GM21447 (cell line): ENCODE measurements around the gene CCDC81.
"Not testable (repeated sequence)": the region's sequence is repeated elsewhere in the genome, so short reads cannot be mapped to it uniquely, and the experiment has no call there.

Experiments used
- ATAC-seq: cut with Tn5 transposase; IDR thresholded peaks from one replicate; pipeline ENCODE4 v1.9.1; 2021; ENCODE audit not compliant: unreplicated experiment

The CCDC81 gene

DNA sequence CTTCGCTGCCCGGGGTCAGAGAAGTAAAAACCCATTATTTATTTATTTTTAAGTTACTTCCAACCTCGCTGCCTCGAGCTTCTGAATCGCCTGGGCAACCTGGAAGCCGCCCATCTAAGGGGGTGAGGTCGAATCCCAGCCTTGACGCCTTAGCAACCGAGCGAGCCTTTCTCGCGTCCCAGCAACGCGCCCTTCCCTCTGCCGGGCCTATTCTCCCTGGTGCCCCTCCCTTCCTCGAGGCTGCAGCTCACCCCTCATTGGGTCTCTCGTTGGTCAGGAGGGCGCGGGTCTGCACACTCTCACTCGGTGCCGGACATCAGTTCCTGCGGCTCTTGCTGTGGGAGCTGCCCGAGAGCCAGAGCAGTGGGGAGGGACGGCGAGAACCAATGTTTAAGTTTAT is at the start of gene CCDC81:
Gene CCDC81 (plus strand): TSS at position 302 of the 400 bp plus-strand sequence. CDS start 277 bp downstream, outside the sequence.
- ATAC-seq, result no peak

DNA sequence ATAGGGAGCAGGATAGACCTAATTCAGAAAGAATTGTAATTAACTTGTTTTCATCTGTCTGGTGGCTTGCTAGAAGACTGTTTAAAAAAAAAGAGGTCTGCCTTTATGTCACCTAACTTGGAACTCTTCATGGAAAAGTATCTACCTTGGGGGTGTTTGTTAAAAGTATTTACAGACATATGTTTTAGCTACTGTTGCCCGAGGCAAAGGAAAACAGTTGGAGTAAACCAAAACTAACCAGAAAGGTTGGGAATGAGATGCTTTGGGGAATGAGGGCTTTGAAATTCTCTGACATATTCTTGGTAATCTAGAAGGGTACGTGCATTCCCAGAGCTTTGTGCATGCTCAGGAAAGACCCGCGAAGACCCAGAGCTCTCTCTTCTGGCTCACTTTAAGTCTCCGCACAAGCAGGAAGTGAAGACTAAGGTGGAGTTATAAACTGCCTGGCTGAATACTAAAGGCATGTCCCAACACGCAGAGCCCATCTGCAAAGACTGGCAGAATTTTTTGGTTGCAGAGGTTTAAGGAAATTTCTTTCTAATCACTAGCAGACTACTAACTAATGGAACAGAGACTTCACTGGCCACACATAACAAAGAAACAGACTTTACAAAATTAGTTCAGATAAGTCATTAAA is 39.4 kb upstream of the CCDC81 start:
- no peak for ATAC-seq

DNA sequence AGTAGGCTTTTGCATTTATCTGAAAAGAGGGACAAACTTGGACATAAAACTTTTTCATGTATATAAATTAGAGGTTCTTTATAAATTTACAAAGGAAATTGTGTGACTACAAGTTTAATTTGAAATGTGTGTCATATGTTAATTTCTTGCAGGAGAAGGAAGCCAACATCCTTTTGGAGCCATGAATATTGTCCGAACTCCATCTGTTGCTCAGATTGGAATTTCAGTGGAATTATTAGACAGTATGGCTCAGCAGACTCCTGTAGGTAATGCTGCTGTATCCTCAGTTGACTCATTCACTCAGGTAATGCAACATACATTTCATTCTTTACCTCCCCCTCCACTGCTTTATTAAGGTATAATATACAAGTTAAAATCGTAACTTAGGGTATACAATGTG is 37.5 kb upstream of the CCDC81 start:
- ATAC-seq, result no peak

DNA sequence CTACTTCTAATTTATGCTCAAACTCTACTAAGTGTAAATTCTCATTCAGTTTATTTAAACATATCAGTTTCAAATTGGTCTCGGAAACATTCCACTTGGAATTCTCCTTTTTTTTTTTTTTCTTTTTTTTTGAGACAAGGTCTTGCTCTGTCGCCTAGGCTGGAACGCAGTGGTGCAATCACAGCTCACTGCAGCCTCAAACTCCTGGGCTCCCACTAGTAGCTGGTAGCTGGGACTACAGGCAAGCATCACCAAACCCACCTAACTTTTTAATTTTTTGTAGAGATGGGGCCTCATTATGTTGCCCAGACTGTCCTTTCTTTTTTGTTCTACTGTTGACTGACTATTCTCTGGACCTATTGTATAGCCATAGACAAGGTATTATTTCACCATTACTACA is 33.3 kb upstream of the CCDC81 start:
- no peak for ATAC-seq

DNA sequence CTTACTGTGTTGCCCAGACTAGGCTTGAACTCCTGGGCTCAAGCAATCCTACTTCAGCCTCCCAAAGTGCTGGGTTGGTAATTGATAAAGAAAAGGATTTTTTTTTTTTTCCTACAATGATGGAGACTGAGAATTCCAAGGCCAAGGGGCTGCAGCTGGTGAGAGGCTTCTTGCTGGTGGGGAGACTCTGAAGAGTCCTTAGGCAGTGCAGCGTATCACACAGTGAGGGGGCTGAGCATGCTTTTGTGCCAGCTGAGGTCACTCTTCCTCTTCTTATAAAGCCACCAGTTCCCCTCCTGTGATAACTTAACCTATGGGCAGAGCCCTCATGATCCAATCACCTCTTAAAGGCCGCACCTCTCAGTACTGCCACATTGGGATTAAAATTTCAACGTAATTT is 28.2 kb upstream of the CCDC81 start:
- no peak for ATAC-seq

DNA sequence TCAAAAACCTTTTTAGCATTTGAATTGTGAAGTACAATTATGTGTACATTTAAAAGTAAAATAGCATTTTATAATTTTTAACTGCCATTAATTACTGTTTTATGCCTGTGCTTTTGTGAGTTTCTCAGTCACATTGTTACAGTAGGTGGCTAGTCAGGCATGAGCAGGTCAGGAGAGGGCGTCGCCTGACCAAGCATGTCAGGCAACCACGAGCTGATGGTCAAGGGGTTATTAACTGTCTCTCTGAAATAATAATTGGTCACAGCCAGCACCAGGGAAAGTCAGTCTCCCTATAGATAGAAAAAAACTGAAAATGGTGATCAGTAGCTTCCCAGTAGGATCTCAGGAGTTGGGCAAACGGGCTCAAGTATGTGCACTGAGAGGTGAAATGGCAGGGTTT is 19.4 kb upstream of the CCDC81 start:
- no peak for ATAC-seq

DNA sequence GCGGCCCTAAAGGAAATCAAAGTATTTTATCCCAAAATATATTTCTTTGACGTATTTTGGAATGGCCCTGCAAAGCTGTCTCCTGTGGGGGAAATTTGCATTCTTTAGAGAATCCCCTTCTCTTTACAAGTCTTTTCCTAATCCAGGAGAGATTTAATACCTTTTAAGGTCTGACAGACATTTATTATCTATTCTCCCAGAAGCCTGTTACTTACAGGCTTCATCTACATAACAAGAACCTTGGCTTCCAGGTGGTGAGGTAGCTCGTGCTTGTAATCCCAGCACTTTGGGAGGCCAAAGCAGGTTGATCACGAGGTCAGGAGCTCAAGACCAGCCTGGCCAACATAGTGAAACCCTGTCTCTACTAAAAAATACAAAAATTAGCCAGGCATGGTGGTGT is 17.3 kb upstream of the CCDC81 start:
- not testable (repeated sequence) for ATAC-seq

DNA sequence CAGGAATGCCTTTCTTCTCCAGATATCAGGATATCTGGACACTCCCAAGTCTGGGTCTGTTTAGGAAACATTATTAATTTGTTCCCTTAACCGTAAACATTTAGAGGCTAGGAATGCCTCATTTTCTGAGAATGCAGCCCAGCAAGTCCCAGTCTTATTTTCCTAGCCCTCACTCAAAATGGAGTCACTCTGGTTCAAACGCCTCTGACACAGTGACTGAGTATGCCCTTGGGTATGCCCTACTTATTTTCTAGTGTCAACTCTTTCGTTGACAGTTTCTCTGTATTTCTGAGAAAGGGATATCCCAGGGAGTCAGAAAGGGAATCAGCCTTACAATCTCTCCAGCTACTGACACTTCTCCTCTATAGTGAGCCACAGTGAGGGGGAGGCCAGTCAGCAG is 16.0 kb upstream of the CCDC81 start:
- ATAC-seq, result no peak

DNA sequence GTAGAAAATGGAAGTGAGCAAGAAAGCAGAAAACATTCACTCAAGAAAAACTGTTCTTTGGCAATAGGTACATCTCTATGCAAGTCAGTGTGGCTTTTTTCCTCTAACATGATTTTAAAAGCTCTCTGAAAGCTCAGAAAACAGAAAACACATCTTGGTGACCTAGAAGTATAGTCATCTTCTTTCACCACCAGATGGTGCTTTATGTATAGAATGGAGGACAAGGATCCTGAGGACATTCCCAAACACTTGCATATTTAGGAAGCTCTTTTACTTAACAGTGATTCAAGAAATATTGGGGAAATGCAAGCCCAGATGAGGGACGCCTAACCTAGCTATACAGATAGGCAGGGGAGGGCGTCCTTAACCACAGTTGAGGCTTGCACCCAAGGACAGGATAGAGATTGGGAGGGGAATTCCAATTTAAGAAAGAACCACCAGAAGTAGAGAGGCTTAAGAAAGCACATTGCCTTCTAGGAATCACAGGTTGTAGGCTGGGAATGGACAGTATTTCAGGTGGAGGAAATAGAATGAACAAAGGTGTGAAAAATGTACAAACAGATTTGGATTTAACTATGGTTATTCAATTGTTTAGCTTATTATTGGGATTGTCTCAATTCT is 13.8 kb upstream of the CCDC81 start:
- ATAC-seq, result no peak

DNA sequence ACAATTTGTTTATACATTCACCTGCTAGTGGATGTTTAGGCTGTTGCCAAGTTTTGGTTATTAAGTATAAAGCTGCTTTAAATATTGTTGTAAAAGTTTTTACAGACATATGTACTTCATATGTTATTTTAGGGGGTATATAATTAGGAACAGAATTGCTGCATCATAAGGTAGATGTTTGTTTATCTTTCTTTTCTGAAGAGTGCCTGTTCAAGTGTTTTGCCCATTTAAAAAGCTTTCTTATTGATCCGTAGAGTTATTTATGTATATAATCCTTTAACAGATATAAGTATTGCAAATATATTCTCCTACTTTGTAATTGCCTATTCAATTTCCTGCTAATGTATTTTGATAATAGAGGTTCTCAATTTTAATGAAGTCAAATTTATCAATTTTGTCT is 11.3 kb upstream of the CCDC81 start:
- no peak for ATAC-seq

DNA sequence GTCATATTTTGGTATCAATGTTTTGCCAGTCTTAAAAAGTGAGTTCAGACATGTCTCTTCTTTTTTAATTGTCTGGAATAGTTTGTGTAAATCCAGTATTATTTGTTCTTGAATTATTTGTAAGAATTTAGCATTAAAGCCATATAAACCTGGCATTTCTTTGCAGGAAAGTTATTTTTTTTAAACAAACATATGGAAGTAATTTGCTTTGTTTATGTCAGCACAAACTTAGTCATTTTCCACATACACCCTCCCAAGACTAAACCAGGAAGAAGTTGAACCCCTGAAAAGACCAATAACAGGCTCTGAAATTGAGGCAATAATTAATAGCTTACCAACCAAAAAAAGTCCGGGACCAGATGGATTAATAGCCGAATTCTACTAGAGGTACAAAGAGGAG is 9.1 kb upstream of the CCDC81 start:
- no peak for ATAC-seq

DNA sequence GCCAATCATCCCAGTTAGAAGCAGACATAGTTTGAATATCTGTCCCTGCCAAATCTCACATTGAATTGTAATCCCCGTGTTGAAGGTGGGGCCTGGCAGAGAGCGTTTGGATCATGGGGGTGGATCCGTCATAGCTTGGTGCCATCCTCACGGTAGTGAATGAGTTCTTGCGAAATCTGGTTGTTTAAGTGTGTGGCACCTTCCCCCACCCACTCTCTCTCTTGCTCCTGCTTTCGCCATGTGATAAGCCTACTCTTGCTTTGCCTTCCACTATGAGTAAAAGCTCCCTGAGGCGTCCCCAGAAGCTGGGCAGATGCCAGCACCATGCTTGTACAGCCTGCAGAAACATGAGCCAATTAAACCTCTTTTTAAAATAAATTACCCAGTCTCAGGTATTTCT is 5.0 kb upstream of the CCDC81 start:
- no peak for ATAC-seq

DNA sequence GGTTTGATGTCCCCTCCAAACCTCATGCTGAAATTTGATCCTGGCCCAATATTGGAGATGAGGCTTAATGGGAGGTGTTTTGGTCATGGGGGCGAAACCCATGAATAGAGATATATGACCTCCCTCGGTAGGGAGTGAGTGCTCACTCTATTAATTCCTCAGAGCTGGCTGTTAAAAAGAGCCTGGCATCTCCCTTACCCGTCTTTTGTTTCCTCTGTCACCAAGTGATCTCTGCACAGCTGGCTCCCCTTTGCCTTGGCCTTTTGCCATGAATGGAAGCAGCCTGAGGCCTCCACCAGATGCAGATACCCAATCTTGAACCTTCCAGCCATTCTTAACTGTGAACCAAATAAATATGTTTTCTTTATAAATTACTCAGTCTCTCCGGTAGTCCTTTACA is 4.5 kb upstream of the CCDC81 start:
- no peak for ATAC-seq

DNA sequence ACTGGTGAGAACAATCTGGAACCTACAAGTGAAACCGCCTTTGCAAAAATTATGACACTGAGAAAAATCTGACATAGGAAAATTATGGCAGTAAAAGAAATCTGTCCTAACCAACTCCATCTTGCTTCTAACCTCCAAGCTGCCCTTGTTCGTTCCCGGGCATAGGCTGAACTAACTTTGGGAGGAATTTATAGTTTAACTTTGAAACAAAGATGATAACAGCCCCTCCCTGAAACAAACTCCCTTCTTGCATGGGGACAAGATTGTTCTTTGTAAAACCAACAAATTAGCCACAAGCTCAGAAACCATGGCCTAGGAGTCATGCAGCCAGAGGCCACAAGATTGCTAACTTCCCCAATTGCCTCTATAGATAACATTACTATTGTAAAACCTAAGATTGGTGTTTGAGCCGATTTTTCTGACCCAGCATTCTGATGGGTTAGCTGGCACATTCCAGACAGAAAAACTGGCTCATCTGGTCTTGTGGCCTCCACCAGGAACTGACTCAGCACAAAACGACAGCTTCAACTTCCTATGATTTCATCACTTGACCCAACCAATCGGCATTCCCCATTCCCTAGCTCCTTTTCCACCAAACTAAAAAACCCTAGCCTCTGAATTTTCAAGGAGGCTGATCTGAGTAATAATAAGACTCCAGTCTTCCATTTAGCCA is 3.6 kb upstream of the CCDC81 start:
- ATAC-seq, result no peak

DNA sequence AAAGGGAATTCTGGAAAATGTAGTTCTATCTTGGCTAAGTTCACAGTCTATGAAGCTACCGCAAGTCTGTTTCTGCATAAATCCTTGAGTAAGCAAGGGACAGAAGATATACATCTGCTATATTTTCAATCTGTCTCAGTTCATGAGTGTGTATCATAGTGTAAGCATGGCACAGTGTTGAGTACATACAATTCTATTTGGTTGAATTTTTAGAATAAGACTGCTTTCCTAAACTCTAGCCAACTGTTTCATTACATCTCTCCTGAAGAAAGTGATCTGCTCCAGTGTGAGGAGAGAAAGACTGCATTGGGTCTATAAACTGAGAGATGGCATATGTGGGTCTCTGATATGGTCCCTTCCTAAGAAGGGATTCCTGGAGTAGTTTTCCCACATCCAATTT is 2.6 kb upstream of the CCDC81 start:
- ATAC-seq, result no peak

DNA sequence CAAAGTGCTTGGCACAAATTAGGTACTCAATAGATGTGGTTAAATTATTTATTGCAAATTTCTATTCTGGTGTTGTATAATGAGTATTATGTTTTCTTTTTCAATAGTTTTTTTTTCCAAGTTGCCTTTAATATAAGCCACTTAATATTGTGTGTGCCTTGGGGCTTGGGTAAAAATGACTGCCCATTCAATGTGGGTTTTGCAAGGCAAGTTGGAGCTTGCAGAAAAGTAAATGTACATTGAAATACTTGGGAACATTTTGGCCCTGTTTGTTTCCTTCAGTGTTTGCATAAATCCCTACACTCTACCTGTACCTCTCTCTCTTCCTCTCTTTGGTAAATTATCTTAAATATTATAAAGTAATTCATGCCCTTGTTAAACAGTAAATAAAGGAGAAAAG is 2.1 kb upstream of the CCDC81 start:
- no peak for ATAC-seq

DNA sequence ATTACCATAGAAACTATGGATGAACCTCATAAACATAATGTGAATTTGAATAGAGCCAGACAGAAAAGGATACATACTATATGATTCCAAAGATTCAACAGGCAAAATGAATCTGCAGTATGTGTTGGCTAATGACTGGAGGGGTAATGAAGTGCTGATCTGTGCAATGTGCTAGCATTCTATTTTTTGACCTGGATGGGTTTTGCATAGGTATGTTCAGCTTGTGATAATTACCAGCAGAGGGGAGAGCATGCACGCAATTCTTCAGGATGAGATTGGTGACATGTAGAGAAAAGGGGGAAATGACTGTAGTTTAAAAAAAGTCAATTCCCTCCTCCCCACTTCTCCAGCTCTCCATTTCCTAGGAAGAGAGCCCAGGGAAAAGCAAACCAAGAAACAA is 618 bp upstream of the CCDC81 start:
- ATAC-seq, result no peak

DNA sequence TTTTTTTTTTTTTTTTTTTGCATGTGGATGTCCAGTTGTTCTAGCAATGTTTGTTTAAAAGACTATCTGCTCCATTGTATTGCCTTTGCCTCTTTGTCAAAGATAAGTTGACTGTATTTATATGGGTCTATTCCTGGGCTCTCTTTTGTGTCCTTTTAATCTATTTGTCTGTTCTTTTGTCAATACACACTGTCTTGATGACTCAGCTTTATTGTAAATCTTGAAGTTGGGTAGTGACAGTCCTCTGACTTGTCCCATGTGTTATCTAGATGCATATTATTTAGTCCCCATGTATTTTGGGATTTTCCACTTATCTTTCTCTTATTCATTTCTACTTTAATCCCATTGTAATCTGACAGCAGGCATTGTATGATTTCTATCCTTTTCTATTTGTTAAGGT is 3.3 kb downstream of the CCDC81 start:
- ATAC-seq, result no peak

DNA sequence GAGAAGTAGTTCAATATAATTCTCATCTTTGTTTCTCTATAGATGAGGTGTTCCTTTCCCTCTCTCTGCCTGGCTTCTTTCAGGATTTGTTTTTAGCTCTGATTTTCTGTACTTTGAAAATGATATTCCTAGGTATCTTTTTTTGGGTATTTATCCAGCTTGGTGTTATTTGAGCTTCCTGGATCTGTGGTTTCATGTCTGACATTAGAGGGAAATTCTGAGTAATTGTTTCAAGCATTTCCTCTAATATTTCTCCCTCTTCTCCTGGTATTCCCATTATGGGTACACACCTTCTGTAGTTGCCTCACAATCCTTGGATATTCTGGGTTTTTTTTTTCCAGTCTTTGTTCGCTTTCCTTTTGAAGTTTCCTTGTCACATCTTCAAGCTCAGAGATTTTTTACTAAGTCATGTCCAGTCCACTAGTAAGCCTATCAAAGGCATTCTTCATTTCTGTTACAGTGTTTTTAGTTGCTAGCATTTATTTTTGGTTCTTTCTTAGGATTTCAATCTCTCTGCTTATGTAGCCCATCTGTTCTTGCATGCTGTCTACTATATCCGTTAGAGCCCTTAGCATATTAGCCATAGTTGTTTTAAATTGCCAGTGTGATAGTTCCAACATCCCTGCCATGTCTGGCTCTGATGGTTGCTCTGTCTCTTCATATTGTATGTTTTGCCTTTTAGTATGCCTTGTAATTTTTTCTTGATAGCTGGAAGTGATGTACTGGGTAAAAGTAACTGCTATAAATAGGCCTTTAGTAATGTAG is 5.8 kb downstream of the CCDC81 start:
- no peak for ATAC-seq

DNA sequence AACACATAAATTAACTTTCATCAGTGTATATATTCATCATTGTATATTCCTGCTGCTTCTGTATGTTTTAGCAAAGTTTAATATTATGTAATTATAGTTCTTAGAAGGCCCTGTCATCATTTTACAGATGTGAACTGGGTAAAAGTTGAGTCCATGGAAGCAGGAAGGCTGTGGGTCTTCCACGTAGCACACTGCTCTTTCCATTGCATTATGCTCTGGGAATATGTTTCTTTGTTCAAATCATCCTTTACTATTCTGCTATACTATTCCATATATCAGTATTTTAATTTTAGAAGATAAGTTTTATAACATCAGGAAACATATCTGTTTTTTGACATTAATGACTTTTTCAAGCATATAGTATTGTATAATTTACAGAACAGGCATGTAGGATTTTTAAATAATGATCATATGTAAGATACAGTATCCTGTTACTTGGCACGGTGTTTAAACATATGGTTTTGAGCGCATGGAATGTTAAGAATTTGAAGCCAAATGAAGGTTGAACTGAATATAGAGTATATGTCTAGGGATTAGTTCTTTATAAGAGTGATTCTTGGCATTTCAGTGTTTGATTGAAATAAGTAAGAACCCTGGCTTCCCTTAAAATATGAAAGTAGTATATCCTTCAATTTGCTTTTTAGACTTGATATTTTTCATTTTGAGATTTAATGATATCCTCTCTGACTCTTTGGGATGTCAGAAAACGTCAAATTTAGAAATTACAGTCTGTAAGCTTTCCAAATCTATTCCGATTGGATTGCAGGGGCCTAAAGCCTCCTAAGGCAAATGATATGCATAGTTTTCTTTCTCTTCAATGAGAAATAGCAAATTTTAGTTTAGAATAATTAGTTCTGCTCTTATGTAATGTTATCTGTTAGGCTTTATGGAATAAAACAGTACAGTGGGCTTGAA is 8.6 kb downstream of the CCDC81 start:
- ATAC-seq, result no peak

DNA sequence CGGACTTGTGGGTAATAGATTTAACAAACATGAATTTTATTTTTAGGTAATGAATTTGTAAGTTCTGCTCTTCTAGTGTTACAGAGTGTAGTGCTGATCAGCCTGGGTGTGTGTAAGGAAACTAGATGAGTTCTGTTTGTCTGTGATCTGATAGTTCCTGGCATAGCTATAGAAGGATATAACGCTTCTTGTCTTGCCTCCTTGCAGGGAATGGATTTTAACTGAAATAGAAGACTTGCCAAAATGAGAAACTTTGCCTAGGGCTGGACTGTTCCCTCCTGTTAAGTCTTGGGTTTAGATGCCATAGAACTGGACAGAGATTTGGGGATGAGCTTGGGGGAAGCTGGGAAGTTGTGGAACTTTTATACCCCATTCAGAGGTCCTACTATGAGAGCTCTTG is 11.6 kb downstream of the CCDC81 start:
- ATAC-seq, result no peak
